SKM-1 (cell line): Measurements from ENCODE around the gene EPC1.
"Not testable (repeated sequence)": the region's sequence is repeated elsewhere in the genome, so short reads cannot be mapped to it uniquely, and the experiment has no call there.

Experiments used
- DNase-seq: peaks from one replicate; lab custom pipeline; 2025; ENCODE audit not compliant: unreplicated experiment; lab: John Stamatoyannopoulos, UW

EPC1 gene

GRCh38 chr10:32239769-32240168 lies 107.2 kb downstream of the EPC1 start:
- DNase-seq = no peak

- no peak for DNase-seq
Observed at GRCh38 chr10:32237644-32238345, 109.2 kb downstream of the EPC1 start.

GRCh38 chr10:32234471-32234870 lies 112.5 kb downstream of the EPC1 start:
- DNase-seq = no peak

- DNase-seq = not testable (repeated sequence)
Observed at GRCh38 chr10:32233375-32233774, 113.6 kb downstream of the EPC1 start.

- DNase-seq = no peak
Observed at GRCh38 chr10:32232378-32232777, 114.6 kb downstream of the EPC1 start.

GRCh38 chr10:32229788-32230187 lies 117.2 kb downstream of the EPC1 start:
- not testable (repeated sequence) for DNase-seq

GRCh38 chr10:32229170-32229569 lies 117.8 kb downstream of the EPC1 start:
- no peak for DNase-seq

GRCh38 chr10:32227802-32228201 lies 119.2 kb downstream of the EPC1 start:
- no peak for DNase-seq

- DNase-seq = no peak
Observed at GRCh38 chr10:32226624-32227023, 120.3 kb downstream of the EPC1 start.

GRCh38 chr10:32225976-32226375 lies 121.0 kb downstream of the EPC1 start:
- no peak for DNase-seq

GRCh38 chr10:32222376-32222775 lies 124.6 kb downstream of the EPC1 start:
- DNase-seq = not testable (repeated sequence)

GRCh38 chr10:32219156-32219555 lies 127.8 kb downstream of the EPC1 start:
- DNase-seq = not testable (repeated sequence)

GRCh38 chr10:32218206-32219044 lies 128.5 kb downstream of the EPC1 start:
- DNase-seq = not testable (repeated sequence)
